Transverse colon (tissue), 4 donors: ENCODE results near the gene SMYD3. TPM values are rescaled to one million over a fixed set of nuclear protein-coding genes. Genes with fewer than 3 reads are reported as not detected.

Experiments
- DNase-seq: peaks from one replicate; pipeline ENCODE4 v3.0.0-alpha.2; 2019
- H3K27ac ChIP-seq, 4 donors: fragments of 200-600 bp; sonication (generic); 2 replicates each; pipeline ENCODE4 v1.5.1; 2016 to 2018; ENCODE audit warnings: inconsistent platforms in 4 of 4
- H3K27me3 ChIP-seq: fragments of 200-600 bp; sonication (generic); 2 replicates; pipeline ENCODE4 v1.5.1; 2017; ENCODE audit warnings: inconsistent platforms
- H3K36me3 ChIP-seq, 4 donors: fragments of 200-600 bp; sonication (generic); 2 replicates each; pipeline ENCODE4 v1.5.1; 2017 to 2019; ENCODE audit warnings: inconsistent platforms in 4 of 4
- H3K4me1 ChIP-seq, 4 donors: fragments of 200-600 bp; sonication (generic); 2 replicates each; pipeline ENCODE4 v1.5.1; 2017 to 2020; ENCODE audit warnings: inconsistent platforms in 4 of 4
- H3K4me3 ChIP-seq, 4 donors: fragments of 200-600 bp; sonication (generic); 1 replicate in 1 of 4; 2 replicates in 3 of 4; pipeline versions ENCODE4 v1.5.1 to v1.6.1; 2017 to 2019; ENCODE audit warnings: inconsistent platforms in 4 of 4
- H3K9me3 ChIP-seq, 2 donors: fragments of 200-600 bp; sonication (generic); 2 replicates each; pipeline ENCODE4 v1.5.1; 2017 to 2019; ENCODE audit warnings: inconsistent platforms in 2 of 2
- EP300 ChIP-seq: sonication (generic); formaldehyde crosslinking; IDR thresholded peaks from one replicate; pipeline ENCODE4 v1.6.1; 2017; ENCODE audit warnings: antibody characterized with exemption, low read depth
- POLR2A ChIP-seq: fragments of 450-650 bp; IDR thresholded peaks from one replicate; pipeline ENCODE4 v1.6.1; 2016; ENCODE audit warnings: antibody characterized with exemption, mild to moderate bottlenecking, moderate library complexity
- POLR2AphosphoS5 ChIP-seq, 3 donors: sonication (generic); formaldehyde crosslinking; IDR thresholded peaks; one replicate each; pipeline ENCODE4 v1.6.1; 2016; ENCODE audit warnings: antibody characterized with exemption in 3 of 3
- WGBS, 2 donors: methylation state at CpG; one replicate each; pipeline ENCODE4 v1.1.5; 2018; ENCODE audit warnings: low coverage in 1 of 2; 5-methylcytosine and 5-hydroxymethylcytosine counted together
- in situ Hi-C, 4 donors: fragments of 200-750 bp; cut with MboI; loops; one replicate each; pipeline versions ENCODE4 v1.15.0 to v1.15.1; 2017; ENCODE audit warnings: low sequenced_read_pairs in 3 of 4, low pct_ligation_motif_present in 1 of 4, low pct_unique_long_range_greater_than_20kb in 1 of 4
- intact Hi-C: fragments of 100-400 bp; cut with DNase I; formaldehyde crosslinking; loops from one replicate; pipeline ENCODE4 v1.15.1; 2023; ENCODE audit warnings: low total_unique reads
- total RNA-seq, 4 donors: library from RNA; depleted of rRNA; stranded (reverse); fragments of >200 nt; gene quantifications; one replicate each; pipeline ENCODE4 v1.1.0, GENCODE V29; 2016
- TF ChIP-seq, protein P1 (sequence below), 5 experiments: fragments of 200-600 bp in 3 of 5; fragments of 450-650 bp in 2 of 5; sonication (generic) in 3 of 5; IDR thresholded peaks; 1 replicate in 2 of 5; 2 replicates in 3 of 5; pipeline ENCODE4 v1.5.1; 2016 to 2017; ENCODE audit warnings: antibody characterized with exemption in 5 of 5, inconsistent platforms in 3 of 5, mild to moderate bottlenecking in 2 of 5, moderate library complexity in 1 of 5

The SMYD3 gene
- total RNA-seq, 4 donors from 2014 or later, result 10.5 to 31.3 (median 25.8) TPM

DNA sequence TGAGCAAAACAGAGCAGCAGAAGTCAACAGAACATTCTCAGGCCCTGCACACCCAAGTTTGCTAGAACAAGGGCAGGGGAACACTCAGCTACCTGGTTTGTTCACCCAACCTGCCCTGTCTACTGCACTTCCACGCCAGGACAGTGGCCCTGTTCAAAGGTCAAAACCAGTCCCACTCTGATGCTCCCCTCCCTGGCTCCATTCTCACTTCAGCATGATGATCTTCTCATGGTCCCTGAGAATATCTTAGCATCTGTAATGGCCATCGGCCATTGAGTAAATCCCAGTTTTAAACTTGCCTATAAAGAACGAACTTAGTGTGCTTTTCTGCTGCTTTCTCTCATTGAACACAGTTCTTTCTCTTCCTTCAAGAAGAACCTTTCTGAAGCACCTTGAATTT is 293.6 kb downstream of the SMYD3 start:
- Histone ChIP-seq H3K9me3 (no peaks in the 10 kb centered on the region), H3K27me3 (no peaks in the 10 kb centered on the region), H3K27ac (no peak overlapping the region), H3K4me3 (no peak overlapping the region), H3K4me1 (no peaks in the 10 kb centered on the region), H3K36me3 (no peaks in the 10 kb centered on the region)
- intact Hi-C loops (no loop called here), in situ Hi-C loops (no loop called here)
- 90 to 93% methylated on average over 3 of the region's 3 CpGs for WGBS, 2 donors
- no peak for DNase-seq
- no peak for TF ChIP-seq POLR2A
- TF ChIP-seq EP300, result no peak
- TF ChIP-seq, protein P1, sequence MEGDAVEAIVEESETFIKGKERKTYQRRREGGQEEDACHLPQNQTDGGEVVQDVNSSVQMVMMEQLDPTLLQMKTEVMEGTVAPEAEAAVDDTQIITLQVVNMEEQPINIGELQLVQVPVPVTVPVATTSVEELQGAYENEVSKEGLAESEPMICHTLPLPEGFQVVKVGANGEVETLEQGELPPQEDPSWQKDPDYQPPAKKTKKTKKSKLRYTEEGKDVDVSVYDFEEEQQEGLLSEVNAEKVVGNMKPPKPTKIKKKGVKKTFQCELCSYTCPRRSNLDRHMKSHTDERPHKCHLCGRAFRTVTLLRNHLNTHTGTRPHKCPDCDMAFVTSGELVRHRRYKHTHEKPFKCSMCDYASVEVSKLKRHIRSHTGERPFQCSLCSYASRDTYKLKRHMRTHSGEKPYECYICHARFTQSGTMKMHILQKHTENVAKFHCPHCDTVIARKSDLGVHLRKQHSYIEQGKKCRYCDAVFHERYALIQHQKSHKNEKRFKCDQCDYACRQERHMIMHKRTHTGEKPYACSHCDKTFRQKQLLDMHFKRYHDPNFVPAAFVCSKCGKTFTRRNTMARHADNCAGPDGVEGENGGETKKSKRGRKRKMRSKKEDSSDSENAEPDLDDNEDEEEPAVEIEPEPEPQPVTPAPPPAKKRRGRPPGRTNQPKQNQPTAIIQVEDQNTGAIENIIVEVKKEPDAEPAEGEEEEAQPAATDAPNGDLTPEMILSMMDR (IDR thresholded peaks at IDR 0.05), result no peak
- TF ChIP-seq POLR2AphosphoS5 (IDR thresholded peaks at IDR 0.05), result no peak

DNA sequence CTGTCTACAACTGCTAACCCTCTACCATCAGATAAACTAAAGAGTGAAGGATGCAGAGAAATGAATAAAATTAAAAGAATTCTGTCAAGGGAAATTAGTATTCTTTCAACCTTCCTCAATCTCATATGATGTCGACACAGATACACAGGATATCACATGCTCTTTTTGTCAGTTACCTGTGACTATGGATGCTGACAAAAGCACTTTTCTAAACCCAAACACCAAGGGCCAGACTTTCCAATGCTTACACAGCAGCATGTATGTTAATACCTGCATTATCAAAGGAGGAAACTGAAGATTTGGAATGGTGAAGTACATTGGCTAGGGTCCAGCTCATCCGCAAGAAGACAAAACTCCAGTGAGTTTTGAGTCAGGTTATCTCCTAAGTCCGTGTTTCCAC is 294.0 kb downstream of the SMYD3 start:
- TF ChIP-seq POLR2A (no peak), POLR2AphosphoS5 (IDR thresholded peaks at IDR 0.05) (no peak), EP300 (no peak)
- TF ChIP-seq, protein P1 (IDR thresholded peaks at IDR 0.05), result no peak
- Histone ChIP-seq H3K4me3 (no peak overlapping the region), H3K27me3 (no peaks in the 10 kb centered on the region), H3K27ac (no peak overlapping the region), H3K36me3 (no peaks in the 10 kb centered on the region), H3K9me3 (no peaks in the 10 kb centered on the region), H3K4me1 (no peaks in the 10 kb centered on the region)
- 93 to 100% methylated on average over 3 of the region's 3 CpGs for WGBS, 2 donors
- intact Hi-C loops, result no loop called here
- in situ Hi-C loops, result no loop called here
- DNase-seq, result no peak

DNA sequence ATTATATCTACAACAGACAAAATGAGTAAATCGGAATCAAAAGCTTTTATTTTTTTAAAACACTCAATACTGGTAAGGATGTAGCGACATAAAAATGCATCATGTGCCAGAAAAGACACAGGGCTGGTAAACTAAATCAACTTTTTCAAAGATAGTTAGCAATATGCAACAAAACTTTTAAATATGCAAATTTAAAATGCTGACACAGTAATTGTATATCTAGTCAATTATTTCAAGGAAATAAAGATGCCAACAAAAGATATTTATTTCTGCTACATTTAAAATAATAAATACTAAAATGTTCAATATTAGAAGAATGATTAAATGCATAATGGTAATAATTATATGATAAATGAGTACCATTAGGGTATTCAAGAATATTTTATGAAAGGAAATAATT is 295.1 kb downstream of the SMYD3 start:
- TF ChIP-seq, protein P1 (IDR thresholded peaks at IDR 0.05), result no peak
- no peak for TF ChIP-seq POLR2AphosphoS5 (IDR thresholded peaks at IDR 0.05)
- TF ChIP-seq POLR2A, result no peak
- TF ChIP-seq EP300, result no peak

GRCh38 chr1:246210756-246211155 is 296.3 kb downstream of the SMYD3 start:
- no peak for DNase-seq
- intact Hi-C loops (no loop called here), in situ Hi-C loops (no loop called here)
- Histone ChIP-seq H3K27ac (no peak overlapping the region), H3K36me3 (no peaks in the 10 kb centered on the region), H3K27me3 (no peaks in the 10 kb centered on the region), H3K4me1 (no peaks in the 10 kb centered on the region), H3K9me3 (no peaks in the 10 kb centered on the region), H3K4me3 (no peak overlapping the region)
- 76 to 86% methylated on average over 4 to 10 of the region's 10 CpGs for whole genome bisulfite sequencing, 2 donors
- TF ChIP-seq EP300 (no peak), POLR2AphosphoS5 (IDR thresholded peaks at IDR 0.05) (no peak), POLR2A (no peak)
- TF ChIP-seq, protein P1 (IDR thresholded peaks at IDR 0.05), result no peak

More for the DNA sequence above, 295.1 kb downstream of the SMYD3 start:
- WGBS, 2 donors, result 97 to 98% methylated on average over 2 of the region's 2 CpGs
- Histone ChIP-seq H3K4me1 (no peaks in the 10 kb centered on the region), H3K36me3 (no peaks in the 10 kb centered on the region), H3K27me3 (no peaks in the 10 kb centered on the region), H3K4me3 (no peak overlapping the region), H3K9me3 (no peaks in the 10 kb centered on the region), H3K27ac (no peak overlapping the region)
- intact Hi-C loops, result no loop called here
- in situ Hi-C loops, result no loop called here
- no peak for DNase-seq
